HG03460 (cell line): ENCODE results near the gene SLFN12L.
"Not testable (repeated sequence)": the region's sequence is repeated elsewhere in the genome, so short reads cannot be mapped to it uniquely, and the experiment has no call there.

Source experiments
- ATAC-seq: cut with Tn5 transposase; IDR thresholded peaks from one replicate; pipeline ENCODE4 v1.9.1; 2021; ENCODE audit not compliant: unreplicated experiment

The SLFN12L gene

GRCh38 chr17:35498448-35499178, 38.9 kb downstream of the SLFN12L start:
- no peak for ATAC-seq

DNA sequence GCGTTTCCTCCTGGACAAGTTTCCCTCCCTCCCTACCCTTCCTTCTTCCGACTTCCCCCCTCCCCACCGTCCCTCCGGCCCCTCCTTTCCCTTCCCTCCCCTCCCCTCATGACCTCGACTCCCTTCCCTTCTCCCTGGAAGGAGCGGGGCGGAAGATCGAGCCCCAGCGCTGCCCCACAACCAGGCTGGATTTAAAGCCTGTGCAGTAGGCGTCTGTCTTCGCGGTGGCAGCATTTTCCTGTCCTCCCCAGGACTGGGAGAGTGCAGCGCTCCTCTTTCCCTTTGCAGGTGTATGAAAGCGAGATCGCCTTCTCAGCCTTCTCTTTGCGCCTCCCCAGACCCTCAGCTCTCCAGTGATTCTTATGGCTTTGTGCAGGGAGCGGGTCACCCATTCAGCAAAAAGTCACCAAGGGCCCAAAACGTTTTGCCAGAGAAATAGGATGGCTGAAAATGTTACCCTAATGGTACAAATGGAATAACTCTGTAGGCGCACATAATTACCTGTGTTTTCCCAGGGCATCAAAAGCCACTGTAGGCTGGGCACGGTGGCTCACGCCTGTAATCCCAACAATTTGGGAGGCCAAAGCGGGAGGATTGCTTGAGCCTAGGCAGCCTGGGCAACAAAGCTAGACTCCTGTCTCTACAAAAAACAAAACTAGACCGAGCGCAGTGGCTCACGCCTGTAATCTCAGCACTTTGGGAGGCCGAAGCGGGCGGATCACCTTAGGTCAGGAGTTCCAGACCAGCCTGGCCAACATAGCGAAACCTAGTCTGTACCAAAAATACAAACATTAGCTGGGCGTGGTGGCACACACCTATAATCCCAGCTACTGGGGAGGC, 40.8 kb downstream of the SLFN12L start:
- no peak for ATAC-seq

DNA sequence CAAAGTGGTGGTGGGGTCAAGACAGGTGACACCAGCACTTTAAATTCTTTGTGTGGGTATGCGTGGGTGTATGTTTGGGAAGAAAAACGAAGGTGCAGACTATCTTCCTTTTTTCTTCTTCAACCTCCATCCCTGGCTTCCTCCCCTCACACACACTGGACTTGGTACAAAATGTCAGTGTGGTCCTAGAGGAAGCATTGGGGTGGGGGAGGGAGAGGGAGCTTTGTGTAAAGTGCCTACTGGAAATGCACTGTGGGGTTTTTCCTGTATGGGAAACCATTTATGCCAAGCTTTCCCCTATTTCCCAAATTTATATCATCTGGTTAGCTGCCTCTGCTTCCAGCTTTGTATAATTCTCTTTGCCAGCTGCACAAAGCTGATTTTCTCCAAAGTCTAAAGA, 44.4 kb downstream of the SLFN12L start:
- ATAC-seq: no peak

DNA sequence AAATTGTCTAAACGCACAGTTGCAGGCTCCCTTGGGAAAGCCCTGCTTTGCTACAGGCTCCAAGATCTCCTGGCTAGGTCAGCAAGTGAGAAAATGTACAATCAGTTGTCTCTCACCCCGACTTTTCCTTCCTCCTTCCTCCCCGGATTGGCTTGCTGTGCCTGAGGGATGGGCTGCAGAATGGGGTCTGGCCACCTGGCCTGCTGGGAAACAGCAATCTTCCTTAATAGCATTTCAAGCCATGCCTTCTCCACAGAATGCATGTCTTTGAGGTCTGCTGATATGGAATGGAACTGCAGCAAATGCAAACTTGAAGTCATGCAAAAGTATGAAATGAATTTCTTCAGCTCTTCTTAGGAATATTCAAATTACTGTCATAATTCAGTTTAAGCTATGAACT, 46.1 kb downstream of the SLFN12L start:
- ATAC-seq: no peak

- no peak for ATAC-seq
Measured at GRCh38 chr17:35489944-35490343, 47.5 kb downstream of the SLFN12L start.

DNA sequence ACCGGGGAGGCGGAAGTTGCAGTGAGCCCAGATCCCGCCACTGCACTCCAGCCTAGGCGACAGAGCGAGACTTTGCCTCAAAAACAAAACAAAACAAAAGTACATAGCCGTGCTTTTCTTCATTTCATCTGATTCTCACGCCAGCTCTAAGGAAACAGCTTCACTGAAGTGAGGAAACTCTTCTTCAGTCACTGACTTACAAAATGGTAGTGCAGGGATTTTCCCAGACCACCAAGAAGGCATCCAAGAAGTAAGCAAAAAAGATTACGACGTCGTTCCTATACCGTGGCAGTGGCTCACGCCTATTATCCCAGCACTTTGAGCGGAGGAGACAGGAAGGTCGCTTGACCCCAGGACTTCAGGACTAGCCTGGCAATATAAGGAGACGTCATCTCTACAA, 48.5 kb downstream of the SLFN12L start:
- no peak for ATAC-seq

- no peak for ATAC-seq
Measured at GRCh38 chr17:35486920-35487732, 50.4 kb downstream of the SLFN12L start.

- ATAC-seq: no peak
Measured at GRCh38 chr17:35479271-35479670, 58.2 kb downstream of the SLFN12L start.

GRCh38 chr17:35477248-35477647, 60.2 kb downstream of the SLFN12L start:
- ATAC-seq: no peak

GRCh38 chr17:35476283-35476820, 61.1 kb downstream of the SLFN12L start:
- ATAC-seq: no peak

DNA sequence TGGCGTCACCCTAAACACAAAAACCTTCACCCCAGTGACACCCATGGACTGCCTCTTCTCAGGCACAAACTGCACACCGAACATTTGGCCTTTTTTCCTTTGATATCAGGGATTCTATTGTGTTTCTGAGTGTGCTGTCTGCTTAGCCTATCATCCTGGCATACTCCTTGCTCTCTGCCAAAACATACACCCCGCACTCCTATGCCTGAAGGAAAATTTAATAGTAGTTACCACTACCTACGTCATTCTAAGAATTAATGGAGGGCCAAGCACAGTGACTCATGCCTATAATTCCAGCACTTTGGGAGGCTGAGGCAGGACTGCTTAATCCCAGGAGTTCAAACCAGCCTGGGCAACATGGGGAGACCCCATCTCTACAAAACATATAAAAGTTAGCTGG, 69.0 kb downstream of the SLFN12L start:
- no peak for ATAC-seq

GRCh38 chr17:35467824-35468223, 69.7 kb downstream of the SLFN12L start:
- no peak for ATAC-seq

DNA sequence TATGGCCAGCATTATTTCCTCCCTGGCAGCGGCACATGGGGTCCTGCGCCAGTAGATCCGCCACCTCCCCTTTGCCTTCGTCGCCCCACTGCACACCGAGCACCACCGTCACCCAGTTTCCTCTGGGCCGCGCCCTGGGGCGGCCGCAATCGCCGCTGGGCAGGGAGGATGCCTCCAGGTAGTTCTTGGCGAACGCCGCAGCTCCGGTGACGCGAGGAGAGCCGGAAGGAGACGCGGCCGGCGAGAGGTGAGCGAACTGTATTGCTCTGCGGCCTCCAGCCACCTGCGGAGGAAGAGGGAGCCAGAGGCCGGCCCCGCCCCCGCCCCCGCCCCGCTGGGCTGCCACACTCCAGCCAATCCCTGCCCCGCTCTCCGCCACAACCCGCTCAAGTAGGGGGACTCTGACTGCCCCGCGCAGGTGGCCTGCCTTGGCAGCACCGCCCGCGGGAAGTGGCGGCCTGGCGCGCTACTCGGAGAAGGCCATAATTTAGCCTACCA, 77.1 kb downstream of the SLFN12L start:
- ATAC-seq: peak; percentile 91

- ATAC-seq: not testable (repeated sequence)
Measured at GRCh38 chr17:35454035-35454434, 83.4 kb downstream of the SLFN12L start.

DNA sequence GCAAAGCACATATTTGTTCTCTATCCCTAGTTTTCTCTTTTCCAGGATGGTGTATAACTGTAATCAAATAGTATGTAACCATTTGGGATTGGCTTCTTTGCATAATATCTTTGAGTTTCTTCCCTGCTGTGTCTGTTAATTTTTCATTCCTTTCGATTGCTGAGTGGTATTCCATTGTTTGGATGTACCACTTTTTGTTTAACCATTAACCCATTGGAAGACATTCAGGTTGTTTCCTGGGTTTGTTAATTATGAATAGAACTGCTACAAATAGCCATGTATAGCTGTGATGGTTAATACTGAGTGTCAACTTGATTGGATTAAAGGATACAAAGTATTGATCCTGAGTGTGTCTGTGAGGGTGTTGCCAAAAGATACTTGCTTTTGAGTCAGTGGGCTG, 84.3 kb downstream of the SLFN12L start:
- no peak for ATAC-seq

- ATAC-seq: no peak
Measured at GRCh38 chr17:35449371-35449931, 88.0 kb downstream of the SLFN12L start.

GRCh38 chr17:35448899-35449227, 88.6 kb downstream of the SLFN12L start:
- ATAC-seq: no peak

DNA sequence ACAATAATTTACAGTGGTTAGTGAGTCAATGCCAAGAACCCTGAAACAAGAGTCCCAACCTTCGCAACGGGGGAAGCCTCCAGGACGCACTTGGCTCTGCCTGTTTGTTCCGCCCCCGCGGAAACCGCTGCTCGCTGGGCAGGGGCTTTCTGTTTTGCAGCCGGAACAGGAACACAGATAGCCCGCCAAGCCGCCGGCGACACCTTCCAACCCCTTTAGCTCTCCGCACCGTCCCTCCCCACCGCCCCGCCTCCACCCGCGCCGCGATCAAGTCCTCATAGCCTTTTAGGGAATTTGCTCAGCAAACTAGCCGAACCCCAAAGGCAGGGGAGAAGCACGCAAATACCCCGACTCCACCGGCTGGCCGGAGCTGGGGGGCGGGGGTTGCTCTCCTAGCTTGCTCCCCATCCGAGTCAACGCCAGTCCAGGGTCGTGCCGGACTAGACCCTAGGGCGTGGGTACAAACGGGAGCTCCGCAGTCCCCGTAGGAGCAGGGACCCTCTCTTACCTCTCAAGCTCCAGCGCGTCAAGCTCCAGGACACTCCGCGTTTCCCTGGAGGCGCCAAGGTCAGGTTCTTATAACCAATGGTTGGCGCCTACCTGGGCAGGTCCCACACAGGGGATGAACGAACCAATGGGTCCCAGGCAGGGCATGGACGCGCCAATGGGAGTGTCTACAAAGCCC, 89.1 kb downstream of the SLFN12L start, which contains the start of gene SLFN13:
Gene SLFN13, minus strand, starts transcription at position 553 of the 685 bp plus-strand sequence. CDS start 3,086 bp downstream, outside the sequence.
- ATAC-seq: peak; percentile 77

GRCh38 chr17:35447499-35447898, 90.0 kb downstream of the SLFN12L start:
- ATAC-seq: no peak

DNA sequence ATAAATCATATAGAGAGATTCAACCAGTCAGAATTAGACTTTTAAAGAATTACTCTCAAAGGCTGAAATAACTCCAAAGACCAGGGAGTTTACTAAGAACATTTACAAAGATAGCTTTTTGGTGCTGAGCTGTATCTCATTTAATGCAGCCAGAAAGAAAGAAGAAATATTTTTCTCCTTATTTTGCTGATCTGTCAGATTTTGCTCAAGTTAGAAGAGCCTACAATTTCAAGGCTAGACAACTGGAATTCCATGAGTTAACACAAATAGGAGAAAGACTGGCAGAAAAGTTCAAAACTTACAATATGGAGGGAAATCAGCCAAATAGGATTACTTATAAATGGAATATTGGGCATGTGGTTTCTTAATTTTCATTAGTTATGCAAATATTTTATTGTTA, 99.0 kb downstream of the SLFN12L start:
- ATAC-seq: no peak
